Dermis lymphatic vessel endothelial cell (primary cell): Measurements from ENCODE around the gene SPEF2. TPM values are rescaled to one million over a fixed set of nuclear protein-coding genes. Genes with fewer than 3 reads are reported as not detected.

Experiments
- total RNA-seq: library from RNA; depleted of rRNA; stranded (reverse); fragments of >200 nt; gene quantifications from 2 replicates; pipeline ENCODE4 v1.2.1, GENCODE V29; 2014

Gene SPEF2, protein sequence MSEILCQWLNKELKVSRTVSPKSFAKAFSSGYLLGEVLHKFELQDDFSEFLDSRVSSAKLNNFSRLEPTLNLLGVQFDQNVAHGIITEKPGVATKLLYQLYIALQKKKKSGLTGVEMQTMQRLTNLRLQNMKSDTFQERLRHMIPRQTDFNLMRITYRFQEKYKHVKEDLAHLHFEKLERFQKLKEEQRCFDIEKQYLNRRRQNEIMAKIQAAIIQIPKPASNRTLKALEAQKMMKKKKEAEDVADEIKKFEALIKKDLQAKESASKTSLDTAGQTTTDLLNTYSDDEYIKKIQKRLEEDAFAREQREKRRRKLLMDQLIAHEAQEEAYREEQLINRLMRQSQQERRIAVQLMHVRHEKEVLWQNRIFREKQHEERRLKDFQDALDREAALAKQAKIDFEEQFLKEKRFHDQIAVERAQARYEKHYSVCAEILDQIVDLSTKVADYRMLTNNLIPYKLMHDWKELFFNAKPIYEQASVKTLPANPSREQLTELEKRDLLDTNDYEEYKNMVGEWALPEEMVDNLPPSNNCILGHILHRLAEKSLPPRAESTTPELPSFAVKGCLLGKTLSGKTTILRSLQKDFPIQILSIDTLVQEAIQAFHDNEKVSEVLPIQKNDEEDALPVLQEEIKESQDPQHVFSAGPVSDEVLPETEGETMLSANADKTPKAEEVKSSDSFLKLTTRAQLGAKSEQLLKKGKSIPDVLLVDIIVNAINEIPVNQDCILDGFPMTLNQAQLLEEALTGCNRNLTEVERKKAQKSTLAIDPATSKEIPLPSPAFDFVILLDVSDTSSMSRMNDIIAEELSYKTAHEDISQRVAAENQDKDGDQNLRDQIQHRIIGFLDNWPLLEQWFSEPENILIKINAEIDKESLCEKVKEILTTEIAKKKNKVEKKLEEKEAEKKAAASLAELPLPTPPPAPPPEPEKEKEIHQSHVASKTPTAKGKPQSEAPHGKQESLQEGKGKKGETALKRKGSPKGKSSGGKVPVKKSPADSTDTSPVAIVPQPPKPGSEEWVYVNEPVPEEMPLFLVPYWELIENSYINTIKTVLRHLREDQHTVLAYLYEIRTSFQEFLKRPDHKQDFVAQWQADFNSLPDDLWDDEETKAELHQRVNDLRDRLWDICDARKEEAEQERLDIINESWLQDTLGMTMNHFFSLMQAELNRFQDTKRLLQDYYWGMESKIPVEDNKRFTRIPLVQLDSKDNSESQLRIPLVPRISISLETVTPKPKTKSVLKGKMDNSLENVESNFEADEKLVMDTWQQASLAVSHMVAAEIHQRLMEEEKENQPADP (N-terminal part only)
- total RNA-seq = 0.11 and 1.5 TPM in 2 replicates

DNA sequence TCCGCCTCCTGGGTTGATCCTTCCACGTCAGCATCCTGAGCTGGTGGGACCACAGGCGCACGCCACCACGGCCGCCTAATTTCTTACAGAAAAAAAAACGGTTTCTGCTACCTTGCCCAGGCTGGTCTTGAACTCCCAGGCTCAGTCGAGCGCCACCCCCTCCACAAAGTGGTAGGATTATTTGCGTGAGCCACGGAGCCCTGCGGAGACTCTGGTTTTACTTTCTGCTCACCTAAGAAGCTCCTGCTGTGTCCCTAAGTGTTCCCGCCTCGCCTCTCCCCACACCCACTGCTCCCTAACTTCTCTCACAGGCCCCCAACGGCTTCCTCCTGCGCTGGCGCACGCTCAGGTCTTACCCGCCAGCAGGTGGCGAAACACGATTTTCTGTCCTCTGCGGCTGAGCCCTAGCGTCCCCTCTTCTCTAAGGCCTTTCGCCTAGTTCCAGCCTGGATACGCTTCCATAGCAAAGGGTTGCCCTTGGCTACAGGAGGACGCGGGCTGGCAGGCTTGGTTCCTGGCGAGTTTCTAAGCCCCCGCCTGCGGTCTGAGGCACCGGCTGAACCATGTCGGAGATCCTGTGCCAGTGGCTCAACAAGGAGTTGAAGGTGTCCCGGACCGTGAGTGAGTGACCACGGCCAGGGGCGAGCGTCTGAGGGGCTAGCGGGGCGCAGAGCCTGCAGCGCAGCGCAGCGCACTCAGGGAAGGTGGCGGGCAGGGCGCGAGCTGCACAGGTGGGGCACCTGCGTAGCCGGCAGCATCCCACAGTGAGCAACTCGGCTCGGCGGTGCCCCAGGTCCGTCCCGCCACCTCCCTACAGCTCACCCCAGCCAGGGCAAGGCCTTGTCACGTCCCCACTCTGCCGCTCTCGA is at the start of gene SPEF2:
Gene SPEF2, plus strand, starts transcription at position 429 of the 869 bp plus-strand sequence. Its CDS starts 135 bp downstream, at position 564.

GRCh38 chr5:35856765-35857351 is 239.2 kb downstream of the SPEF2 start, which contains the start of gene IL7R:
IL7R (plus strand) TSS chr5:35856891; CDS start chr5:35856978, 87 bp downstream.

Other genes with a start within 250 kb of the SPEF2 start
- 0.26 and 0.65 TPM in 2 replicates for gene IL7R, start 239.0 kb downstream of the SPEF2 start, total RNA-seq